ENCODE measurements around the gene IFT122.
"Not testable (repeated sequence)": the region's sequence is repeated elsewhere in the genome, so short reads cannot be mapped to it uniquely, and the experiment has no call there.

Gene IFT122

GRCh38 chr3:129493206-129493605 is 53.2 kb downstream of the IFT122 start:
- Histone ChIP-seq H3K27ac (replicated peaks) (no peak overlapping the region), H3K27me3 (ENCODE audit: insufficient read depth, poor library complexity, severe bottlenecking) (no peaks in the 10 kb centered on the region), H3K4me3 (replicated peaks; ENCODE audit: insufficient read depth, low read length) (no peak overlapping the region)
- no peak for DNase-seq (ENCODE audit: low read depth in 1 of 2, low spot score in 1 of 2)
- TF ChIP-seq CTCF (IDR thresholded peaks at IDR 0.05; ENCODE audit: insufficient read depth, low read length) (no peak), GABPA (IDR thresholded peaks at IDR 0.05; ENCODE audit: low read depth) (no peak), REST (IDR thresholded peaks at IDR 0.05; ENCODE audit: insufficient replicate concordance, low read depth) (no peak), POLR2AphosphoS5 (IDR thresholded peaks at IDR 0.05; ENCODE audit: low read depth) (no peak), SPI1 (IDR thresholded peaks at IDR 0.05; ENCODE audit: borderline replicate concordance, low read depth) (no peak)

GRCh38 chr3:129494499-129494898 is 54.5 kb downstream of the IFT122 start:
- H3K27ac ChIP-seq (replicated peaks); H3K27me3 ChIP-seq (ENCODE audit: insufficient read depth, poor library complexity, severe bottlenecking); DNase-seq (ENCODE audit: low read depth in 1 of 2, low spot score in 1 of 2); H3K4me3 ChIP-seq (replicated peaks; ENCODE audit: insufficient read depth, low read length): not testable (repeated sequence)

- not testable (repeated sequence) for H3K27ac ChIP-seq (replicated peaks); H3K4me3 ChIP-seq (replicated peaks; ENCODE audit: insufficient read depth, low read length); H3K27me3 ChIP-seq (ENCODE audit: insufficient read depth, poor library complexity, severe bottlenecking); DNase-seq (ENCODE audit: low read depth in 1 of 2, low spot score in 1 of 2)
Observed at GRCh38 chr3:129495006-129495639, 55.1 kb downstream of the IFT122 start.

- H3K27ac ChIP-seq (replicated peaks); H3K4me3 ChIP-seq (replicated peaks; ENCODE audit: insufficient read depth, low read length); DNase-seq (ENCODE audit: low read depth in 1 of 2, low spot score in 1 of 2); H3K27me3 ChIP-seq (ENCODE audit: insufficient read depth, poor library complexity, severe bottlenecking): not testable (repeated sequence)
Observed at GRCh38 chr3:129497876-129498275, 57.9 kb downstream of the IFT122 start.

- H3K27ac ChIP-seq (replicated peaks); H3K4me3 ChIP-seq (replicated peaks; ENCODE audit: insufficient read depth, low read length); DNase-seq (ENCODE audit: low read depth in 1 of 2, low spot score in 1 of 2): not testable (repeated sequence)
Observed at GRCh38 chr3:129498603-129499488, 58.8 kb downstream of the IFT122 start.

GRCh38 chr3:129499604-129500333 is 59.7 kb downstream of the IFT122 start:
- not testable (repeated sequence) for DNase-seq (ENCODE audit: low read depth in 1 of 2, low spot score in 1 of 2); H3K4me3 ChIP-seq (replicated peaks; ENCODE audit: insufficient read depth, low read length); H3K27ac ChIP-seq (replicated peaks); H3K27me3 ChIP-seq (ENCODE audit: insufficient read depth, poor library complexity, severe bottlenecking)

More at GRCh38 chr3:129498603-129499488, 58.8 kb downstream of the IFT122 start:
- not testable (repeated sequence) for H3K27me3 ChIP-seq (ENCODE audit: insufficient read depth, poor library complexity, severe bottlenecking)

GRCh38 chr3:129500334-129500658 is 60.3 kb downstream of the IFT122 start:
- Histone ChIP-seq H3K27me3 (ENCODE audit: insufficient read depth, poor library complexity, severe bottlenecking) (no peaks in the 10 kb centered on the region), H3K4me3 (replicated peaks; ENCODE audit: insufficient read depth, low read length) (no peak overlapping the region), H3K27ac (replicated peaks) (no peak overlapping the region)
- TF ChIP-seq REST (IDR thresholded peaks at IDR 0.05; ENCODE audit: insufficient replicate concordance, low read depth) (no peak), POLR2AphosphoS5 (IDR thresholded peaks at IDR 0.05; ENCODE audit: low read depth) (no peak), GABPA (IDR thresholded peaks at IDR 0.05; ENCODE audit: low read depth) (no peak), CTCF (IDR thresholded peaks at IDR 0.05; ENCODE audit: insufficient read depth, low read length) (no peak), SPI1 (IDR thresholded peaks at IDR 0.05; ENCODE audit: borderline replicate concordance, low read depth) (no peak)
- DNase-seq (ENCODE audit: low read depth in 1 of 2, low spot score in 1 of 2): no peak
